Neural cell (in vitro differentiated cells): ENCODE measurements around the gene ARMC9.

Experiments used
- RAD21 ChIP-seq: fragments of 450-650 bp; conservative IDR thresholded peaks from 2 replicates; pipeline ENCODE4 v1.6.1; 2014; ENCODE audit warnings: antibody characterized with exemption, mild to moderate bottlenecking, moderate library complexity
- TF ChIP-seq, protein P1 (sequence below): fragments of 450-650 bp; IDR thresholded peaks from 2 replicates; pipeline ENCODE4 v1.5.1; 2014; ENCODE audit warnings: antibody characterized with exemption, mild to moderate bottlenecking, moderate library complexity; ENCODE audit not compliant: poor library complexity, severe bottlenecking
- TF ChIP-seq, protein P2 (sequence below): IDR thresholded peaks from 2 replicates; pipeline ENCODE4 v1.6.1; 2012; ENCODE audit warnings: borderline replicate concordance

DNA sequence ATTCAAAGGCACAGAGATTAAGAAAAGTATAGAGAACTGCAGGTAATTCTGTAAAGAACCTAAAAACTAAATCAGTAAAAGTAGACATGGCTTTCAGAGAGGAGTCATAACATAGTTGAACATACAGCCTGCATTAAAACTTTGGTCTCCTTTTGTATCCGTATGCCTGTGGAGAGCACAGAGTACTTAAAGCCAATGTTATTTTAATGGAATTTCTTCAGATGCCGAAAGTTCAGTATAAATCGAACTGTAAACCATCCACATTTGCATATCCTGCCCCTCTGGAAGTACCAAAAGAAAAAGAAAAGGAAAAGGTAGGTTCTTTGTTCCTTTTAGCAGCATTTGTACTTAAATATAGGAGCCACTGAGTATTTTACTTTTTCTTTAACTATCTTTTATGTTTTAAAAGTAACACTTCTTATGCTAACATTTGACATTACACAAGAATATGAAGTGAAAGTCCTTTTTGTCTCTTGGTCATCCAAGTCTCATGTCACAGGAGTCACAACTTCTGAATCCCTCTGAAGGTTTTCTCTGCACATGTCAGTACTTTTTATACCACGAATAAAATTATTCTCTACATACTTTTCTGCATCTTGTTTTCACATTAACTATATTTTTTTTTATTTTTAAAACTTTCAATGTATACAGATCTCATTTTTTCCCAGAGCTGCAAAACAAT, 34.9 kb upstream of the ARMC9 start:
- no peak for TF ChIP-seq RAD21
- TF ChIP-seq, protein P1, sequence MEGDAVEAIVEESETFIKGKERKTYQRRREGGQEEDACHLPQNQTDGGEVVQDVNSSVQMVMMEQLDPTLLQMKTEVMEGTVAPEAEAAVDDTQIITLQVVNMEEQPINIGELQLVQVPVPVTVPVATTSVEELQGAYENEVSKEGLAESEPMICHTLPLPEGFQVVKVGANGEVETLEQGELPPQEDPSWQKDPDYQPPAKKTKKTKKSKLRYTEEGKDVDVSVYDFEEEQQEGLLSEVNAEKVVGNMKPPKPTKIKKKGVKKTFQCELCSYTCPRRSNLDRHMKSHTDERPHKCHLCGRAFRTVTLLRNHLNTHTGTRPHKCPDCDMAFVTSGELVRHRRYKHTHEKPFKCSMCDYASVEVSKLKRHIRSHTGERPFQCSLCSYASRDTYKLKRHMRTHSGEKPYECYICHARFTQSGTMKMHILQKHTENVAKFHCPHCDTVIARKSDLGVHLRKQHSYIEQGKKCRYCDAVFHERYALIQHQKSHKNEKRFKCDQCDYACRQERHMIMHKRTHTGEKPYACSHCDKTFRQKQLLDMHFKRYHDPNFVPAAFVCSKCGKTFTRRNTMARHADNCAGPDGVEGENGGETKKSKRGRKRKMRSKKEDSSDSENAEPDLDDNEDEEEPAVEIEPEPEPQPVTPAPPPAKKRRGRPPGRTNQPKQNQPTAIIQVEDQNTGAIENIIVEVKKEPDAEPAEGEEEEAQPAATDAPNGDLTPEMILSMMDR: no peak
- TF ChIP-seq, protein P2, sequence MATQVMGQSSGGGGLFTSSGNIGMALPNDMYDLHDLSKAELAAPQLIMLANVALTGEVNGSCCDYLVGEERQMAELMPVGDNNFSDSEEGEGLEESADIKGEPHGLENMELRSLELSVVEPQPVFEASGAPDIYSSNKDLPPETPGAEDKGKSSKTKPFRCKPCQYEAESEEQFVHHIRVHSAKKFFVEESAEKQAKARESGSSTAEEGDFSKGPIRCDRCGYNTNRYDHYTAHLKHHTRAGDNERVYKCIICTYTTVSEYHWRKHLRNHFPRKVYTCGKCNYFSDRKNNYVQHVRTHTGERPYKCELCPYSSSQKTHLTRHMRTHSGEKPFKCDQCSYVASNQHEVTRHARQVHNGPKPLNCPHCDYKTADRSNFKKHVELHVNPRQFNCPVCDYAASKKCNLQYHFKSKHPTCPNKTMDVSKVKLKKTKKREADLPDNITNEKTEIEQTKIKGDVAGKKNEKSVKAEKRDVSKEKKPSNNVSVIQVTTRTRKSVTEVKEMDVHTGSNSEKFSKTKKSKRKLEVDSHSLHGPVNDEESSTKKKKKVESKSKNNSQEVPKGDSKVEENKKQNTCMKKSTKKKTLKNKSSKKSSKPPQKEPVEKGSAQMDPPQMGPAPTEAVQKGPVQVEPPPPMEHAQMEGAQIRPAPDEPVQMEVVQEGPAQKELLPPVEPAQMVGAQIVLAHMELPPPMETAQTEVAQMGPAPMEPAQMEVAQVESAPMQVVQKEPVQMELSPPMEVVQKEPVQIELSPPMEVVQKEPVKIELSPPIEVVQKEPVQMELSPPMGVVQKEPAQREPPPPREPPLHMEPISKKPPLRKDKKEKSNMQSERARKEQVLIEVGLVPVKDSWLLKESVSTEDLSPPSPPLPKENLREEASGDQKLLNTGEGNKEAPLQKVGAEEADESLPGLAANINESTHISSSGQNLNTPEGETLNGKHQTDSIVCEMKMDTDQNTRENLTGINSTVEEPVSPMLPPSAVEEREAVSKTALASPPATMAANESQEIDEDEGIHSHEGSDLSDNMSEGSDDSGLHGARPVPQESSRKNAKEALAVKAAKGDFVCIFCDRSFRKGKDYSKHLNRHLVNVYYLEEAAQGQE: no peak
